Measurements from ENCODE around the gene SLC39A7. TPM values are rescaled to one million over a fixed set of nuclear protein-coding genes. Genes with fewer than 3 reads are reported as not detected.

The SLC39A7 gene
- polyA plus RNA-seq, 2 of the 4 experiments (the other 2 are of a cell fraction): 59.0 to 122 TPM

GRCh38 chr6:33248932-33249731 is 48.5 kb downstream of the SLC39A7 start:
- Histone ChIP-seq H3K4me2 (peak overlapping the region; percentile 99), H3K4me1 (peaks cover 11% of the 10 kb centered on the region), H3K4me3 (peak overlapping the region; percentile 68), H3K9me3 (no peaks in the 10 kb centered on the region), H3K27ac (peak overlapping the region; percentile 91 to 92)
- 2% methylated on average over 30 of the region's 58 CpGs for WGBS (ENCODE audit: missing lambda C conversion rate)
- peak; percentile 76 for TF ChIP-seq MAFK (IDR thresholded peaks at IDR 0.05; ENCODE audit: partially characterized antibody)
- TF ChIP-seq KDM1A (IDR thresholded peaks at IDR 0.05; ENCODE audit: low read depth): no peak
- peak; percentile 53 to 68; a peak in 4 of 5 replicates for TF ChIP-seq JUN (IDR thresholded peaks at IDR 0.05)
- 0 out of 3 replicates have a peak, but pooled peaks have one; percentile 39 for TF ChIP-seq BCL3 (IDR thresholded peaks at IDR 0.05)
- peak; percentile 79 for TF ChIP-seq POLR2A (IDR thresholded peaks at IDR 0.05; ENCODE audit: low read length)
- peak; percentile 20; the same call in 1 of the 2 replicates for TF ChIP-seq ESRRA (IDR thresholded peaks at IDR 0.05; ENCODE audit: borderline replicate concordance, low read length)
- ChIA-PET CTCF (interaction anchor here (0.6 to 3.7 kb wide), 43 partner anchors 8 to 363 kb away, joined by 3 to 39 read pairs (median 7); partner anchors contain the start of genes B3GALT4, HLA-DOA, HSD17B8 and RING1), POLR2A (interaction anchor here (1.5 to 2.7 kb wide), 5 partner anchors 19 to 277 kb away, joined by 3 to 17 read pairs (median 13); partner anchors contain the start of genes B3GALT4, RING1, RPS18 and VPS52)
- ATAC-seq: peak; percentile 95 to 96
- peak; percentile 70 to 97 for DNase-seq (ENCODE audit: low read depth in 1 of 2, low spot score in 1 of 2)
- FAIRE-seq: peak; percentile 32

GRCh38 chr6:33249732-33250630 is 49.3 kb downstream of the SLC39A7 start:
- FAIRE-seq (no peak), ATAC-seq (peak in 1 of 2 experiments; percentile 1; a peak in 3 of 6 replicates), DNase-seq (ENCODE audit: low read depth in 1 of 2, low spot score in 1 of 2) (no peak)
- WGBS (ENCODE audit: missing lambda C conversion rate): 8% methylated on average over 6 of the region's 15 CpGs
- Histone ChIP-seq H3K4me1 (peaks cover 11% of the 10 kb centered on the region), H3K4me3 (peak overlapping the region; percentile 68), H3K27ac (peak overlapping the region; percentile 91 to 92), H3K4me2 (peak overlapping the region; percentile 99), H3K9me3 (no peaks in the 10 kb centered on the region)
- TF ChIP-seq RFX5 (IDR thresholded peaks at IDR 0.05) (no peak), CEBPB (IDR thresholded peaks at IDR 0.05) (no peak), CHD4 (IDR thresholded peaks at IDR 0.05; ENCODE audit: borderline replicate concordance) (no peak), BCL3 (IDR thresholded peaks at IDR 0.05) (no peak)
- ChIA-PET POLR2A (interaction anchor here (0.9 to 2.7 kb wide), 7 partner anchors 19 to 278 kb away, joined by 3 to 17 read pairs (median 4); partner anchors contain the start of genes B3GALT4, RING1, RPS18 and VPS52), CTCF (interaction anchor here (0.5 to 3.7 kb wide), 12 partner anchors 12 to 265 kb away, joined by 3 to 33 read pairs (median 5); partner anchors contain the start of genes B3GALT4 and HLA-DOA)

GRCh38 chr6:33250731-33251130 is 50.1 kb downstream of the SLC39A7 start:
- DNase-seq (ENCODE audit: low read depth in 1 of 2, low spot score in 1 of 2): no peak
- no peaks in the 10 kb centered on the region for H3K9me3 ChIP-seq
- ATAC-seq: no peak
- TF ChIP-seq HEYL (CRISPR knock-in tag; IDR thresholded peaks at IDR 0.05): no peak
- no peak for TF ChIP-seq FOXS1 (CRISPR knock-in tag; IDR thresholded peaks at IDR 0.05)
- no peak for TF ChIP-seq KDM1A (IDR thresholded peaks at IDR 0.05; ENCODE audit: low read depth)
- TF ChIP-seq JUN (IDR thresholded peaks at IDR 0.05): no peak
- no peak for TF ChIP-seq NPAS2 (CRISPR knock-in tag; IDR thresholded peaks at IDR 0.05; ENCODE audit: borderline replicate concordance)
- TF ChIP-seq ZSCAN20 (CRISPR knock-in tag; IDR thresholded peaks at IDR 0.05): no peak
- peak overlapping the region; percentile 99; the same call in 1 of the 3 replicates for H3K4me2 ChIP-seq
- peaks cover 11% of the 10 kb centered on the region for H3K4me1 ChIP-seq
- POLR2A ChIA-PET: interaction anchor here (0.9 to 1.5 kb wide), 3 partner anchors 26 to 76 kb away, joined by 3 read pairs; partner anchors contain the start of genes B3GALT4 and RING1
- FAIRE-seq: no peak
- CTCF ChIA-PET: interaction anchor here (0.6 to 3.7 kb wide), 3 partner anchors 10 to 241 kb away, joined by 5 to 33 read pairs (median 5); partner anchors contain the start of gene HLA-DOA
- peak overlapping the region in 1 of 2 experiments; percentile 91; a peak in 1 of 6 replicates for H3K27ac ChIP-seq
- WGBS (ENCODE audit: missing lambda C conversion rate): 90% methylated on average over 13 of the region's 13 CpGs
- H3K4me3 ChIP-seq: no peak overlapping the region
